Activated CD8-positive, alpha-beta memory T cell treated with anti-CD3 and anti-CD28 coated beads for 1 hour (primary cell): Measurements from ENCODE around the gene HSD3B7.

ENCODE experiments used
- DNase-seq, 2 donors: peaks; one replicate each; pipeline ENCODE4 v3.0.0-alpha.2; 2020; ENCODE audit warnings: low read depth in 1 of 2; ENCODE audit errors: extremely low read depth in 1 of 2

The HSD3B7 gene

GRCh38 chr16:30982548-30983288 lies 2.3 kb upstream of the HSD3B7 start:
- DNase-seq: no peak

- no peak for DNase-seq
Observed at GRCh38 chr16:30983289-30983889, 1.6 kb upstream of the HSD3B7 start.

- DNase-seq: no peak
Observed at GRCh38 chr16:30983898-30984610, 953 bp upstream of the HSD3B7 start.

GRCh38 chr16:30985401-30986128 lies 558 bp downstream of the HSD3B7 start:
- no peak for DNase-seq

- no peak for DNase-seq
Observed at GRCh38 chr16:30986129-30986991, 1.4 kb downstream of the HSD3B7 start.

- DNase-seq: no peak
Observed at GRCh38 chr16:30987581-30988190, 2.7 kb downstream of the HSD3B7 start.

GRCh38 chr16:30989469-30990047 lies 4.6 kb downstream of the HSD3B7 start:
- no peak for DNase-seq

- DNase-seq: no peak
Observed at GRCh38 chr16:30990105-30990504, 5.1 kb downstream of the HSD3B7 start.

- DNase-seq: no peak
Observed at GRCh38 chr16:30991052-30991451, 6.0 kb downstream of the HSD3B7 start.

GRCh38 chr16:30992276-30992780 lies 7.3 kb downstream of the HSD3B7 start:
- DNase-seq: no peak

- no peak for DNase-seq
Observed at GRCh38 chr16:30992931-30993816, 8.2 kb downstream of the HSD3B7 start.

GRCh38 chr16:30995927-30996323 lies 10.9 kb downstream of the HSD3B7 start:
- no peak for DNase-seq

- DNase-seq: no peak
Observed at GRCh38 chr16:30996324-30996984, 11.4 kb downstream of the HSD3B7 start.

- DNase-seq: peak; percentile 48 to 80
Observed at GRCh38 chr16:30996985-30997724, 12.1 kb downstream of the HSD3B7 start.

- DNase-seq: no peak
Observed at GRCh38 chr16:30997725-30998711, 13.0 kb downstream of the HSD3B7 start.
